Activated CD4-positive, CD25-positive, alpha-beta regulatory T cell (primary cell): ENCODE data around the gene GRIFIN.

Source experiments
- DNase-seq, 4 experiments: peaks; one replicate each; lab custom pipeline; 2025; lab: John Stamatoyannopoulos, UW

Gene GRIFIN

GRCh38 chr7:2512713-2513112 is 36.5 kb upstream of the GRIFIN start:
- no peak for DNase-seq

- DNase-seq, result no peak
Observed at GRCh38 chr7:2512179-2512661, 36.0 kb upstream of the GRIFIN start.

DNA sequence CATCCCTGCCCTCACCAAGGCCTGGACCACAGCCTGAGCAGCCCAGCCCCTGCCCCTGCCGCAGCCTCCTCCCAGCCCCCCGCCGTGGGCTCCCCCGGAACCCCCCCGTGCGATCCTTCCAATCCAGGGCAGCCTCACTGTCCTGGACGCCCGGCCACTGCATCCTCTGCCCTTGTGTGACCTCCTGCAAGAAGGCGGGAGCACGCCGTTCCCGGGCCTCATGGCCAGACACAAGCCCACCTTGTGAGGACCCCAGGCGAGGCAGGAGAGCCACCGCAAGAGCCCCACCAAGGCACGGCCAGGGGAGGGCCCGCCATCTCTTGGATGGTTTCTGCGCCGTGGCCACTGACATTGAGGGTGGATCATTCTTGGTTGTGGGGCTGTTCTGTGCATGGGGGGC is 35.6 kb upstream of the GRIFIN start:
- no peak for DNase-seq

DNA sequence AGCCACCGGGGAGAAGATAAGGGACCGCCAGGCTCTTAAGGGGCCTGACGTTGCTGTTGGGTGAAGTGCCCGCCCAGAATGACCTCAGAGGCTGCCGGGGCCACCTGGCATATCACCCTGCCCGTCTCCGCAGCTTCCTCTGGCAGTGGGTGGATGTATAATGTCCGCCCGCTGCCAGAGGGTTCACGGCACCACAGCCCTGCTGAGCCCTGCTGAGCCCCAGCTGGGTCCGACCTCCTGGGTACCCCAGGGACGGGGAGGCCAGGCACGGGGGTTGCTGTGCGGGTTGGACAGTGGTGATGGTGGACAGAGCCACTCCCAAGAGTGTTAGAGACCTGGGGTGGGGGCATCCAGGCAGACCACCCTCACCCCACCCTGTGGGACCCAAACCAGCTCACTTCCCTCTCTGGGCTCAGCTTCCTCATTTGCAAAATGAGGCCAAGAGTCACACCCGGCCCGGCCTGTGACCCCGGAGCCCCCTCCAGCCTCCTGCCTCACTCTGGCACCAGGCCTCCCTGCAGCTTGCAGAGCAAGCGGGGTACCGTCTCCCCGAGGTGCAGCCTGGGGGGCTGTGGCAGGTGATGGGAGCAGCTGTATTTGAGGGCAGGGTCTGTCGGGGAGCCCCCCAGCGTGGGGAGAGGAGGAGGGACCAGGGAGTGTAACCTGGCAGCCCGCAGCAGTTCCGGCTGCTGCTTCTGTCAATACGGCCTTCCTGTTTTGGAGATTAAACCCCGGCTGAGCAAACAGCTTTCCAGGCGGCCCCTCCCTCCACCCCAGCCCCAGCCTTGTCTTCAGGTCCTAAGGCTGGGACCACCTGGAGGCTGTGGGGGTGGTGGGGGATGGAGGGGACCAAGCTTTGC is 34.9 kb upstream of the GRIFIN start:
- DNase-seq, result peak in 3 of 4 experiments; percentile 36 to 73 (median 66)

- no peak for DNase-seq
Observed at GRCh38 chr7:2510130-2510776, 34.1 kb upstream of the GRIFIN start.

DNA sequence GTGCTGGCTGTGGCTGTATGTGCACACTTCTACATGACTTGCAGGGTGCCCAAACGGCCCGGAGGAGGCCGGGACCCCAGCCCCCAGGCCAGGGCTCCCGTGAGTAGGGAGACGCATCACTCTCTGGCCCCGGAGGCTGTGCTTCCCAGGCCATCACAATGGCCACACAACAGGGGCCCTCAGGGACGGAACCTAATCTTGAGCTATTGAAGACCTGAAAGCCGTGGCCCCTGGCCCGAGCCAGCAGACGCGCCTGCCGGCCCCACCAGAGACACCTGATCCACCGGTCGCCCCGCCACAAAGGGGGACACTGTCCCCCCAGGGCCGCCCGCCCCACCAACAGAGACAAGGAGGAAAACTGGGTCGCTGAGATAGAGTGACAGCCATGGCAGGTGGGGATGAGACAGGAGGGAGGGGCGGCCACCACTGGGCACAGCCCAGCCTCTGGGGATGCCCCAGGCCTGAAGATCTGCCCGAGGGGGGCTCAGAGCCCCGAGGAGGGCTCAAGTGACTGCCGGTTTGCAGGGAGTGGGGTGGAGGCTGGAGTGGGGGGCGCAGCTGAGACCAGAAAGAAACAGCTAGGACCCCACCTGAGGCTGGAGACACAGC is 33.2 kb upstream of the GRIFIN start:
- DNase-seq, result no peak

DNA sequence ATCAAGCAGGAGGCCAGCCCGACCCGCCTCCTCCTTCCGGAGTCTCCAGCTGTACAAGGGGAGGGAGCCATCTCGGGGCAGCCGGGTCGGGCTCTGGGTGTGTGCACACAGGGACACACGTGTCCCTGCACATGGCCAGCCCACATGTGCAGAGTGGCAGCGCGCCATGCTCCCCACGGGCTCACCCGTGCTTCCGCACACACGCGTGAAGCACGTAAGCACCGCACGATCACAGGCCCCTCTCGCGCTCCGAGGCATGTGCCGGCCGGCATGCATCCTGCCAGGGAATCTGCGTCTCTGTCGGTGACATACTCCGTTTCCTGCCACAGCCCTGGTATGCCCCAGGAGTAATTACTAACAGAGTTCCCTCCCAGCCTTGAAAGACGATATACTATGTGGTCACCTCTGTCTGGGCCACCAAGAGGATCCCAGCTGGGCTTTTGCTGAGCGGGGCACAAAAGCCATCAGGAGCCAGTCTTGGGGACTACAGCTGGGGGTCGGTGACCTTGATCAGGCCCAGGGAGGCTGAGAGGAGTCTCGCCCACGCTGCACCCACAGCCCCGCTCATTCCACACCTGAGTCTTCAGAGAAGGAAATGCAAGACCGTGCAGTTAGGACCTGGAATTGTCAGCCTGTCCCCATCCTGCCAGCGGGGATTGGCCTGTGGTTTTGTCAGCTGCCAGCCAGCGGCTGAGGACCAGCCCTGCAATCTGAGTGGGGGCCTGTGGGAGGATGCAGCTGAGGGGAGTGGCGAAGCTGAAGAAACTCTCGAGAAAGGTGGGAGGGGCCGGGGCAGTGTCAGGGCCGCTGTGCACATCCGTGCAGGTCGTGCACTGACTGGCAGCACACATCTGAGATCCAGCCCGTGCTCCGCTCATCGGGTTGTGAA is 32.4 kb upstream of the GRIFIN start:
- peak; percentile 29 to 78 (median 54) for DNase-seq

GRCh38 chr7:2507917-2508306 is 31.7 kb upstream of the GRIFIN start:
- DNase-seq, result no peak

DNA sequence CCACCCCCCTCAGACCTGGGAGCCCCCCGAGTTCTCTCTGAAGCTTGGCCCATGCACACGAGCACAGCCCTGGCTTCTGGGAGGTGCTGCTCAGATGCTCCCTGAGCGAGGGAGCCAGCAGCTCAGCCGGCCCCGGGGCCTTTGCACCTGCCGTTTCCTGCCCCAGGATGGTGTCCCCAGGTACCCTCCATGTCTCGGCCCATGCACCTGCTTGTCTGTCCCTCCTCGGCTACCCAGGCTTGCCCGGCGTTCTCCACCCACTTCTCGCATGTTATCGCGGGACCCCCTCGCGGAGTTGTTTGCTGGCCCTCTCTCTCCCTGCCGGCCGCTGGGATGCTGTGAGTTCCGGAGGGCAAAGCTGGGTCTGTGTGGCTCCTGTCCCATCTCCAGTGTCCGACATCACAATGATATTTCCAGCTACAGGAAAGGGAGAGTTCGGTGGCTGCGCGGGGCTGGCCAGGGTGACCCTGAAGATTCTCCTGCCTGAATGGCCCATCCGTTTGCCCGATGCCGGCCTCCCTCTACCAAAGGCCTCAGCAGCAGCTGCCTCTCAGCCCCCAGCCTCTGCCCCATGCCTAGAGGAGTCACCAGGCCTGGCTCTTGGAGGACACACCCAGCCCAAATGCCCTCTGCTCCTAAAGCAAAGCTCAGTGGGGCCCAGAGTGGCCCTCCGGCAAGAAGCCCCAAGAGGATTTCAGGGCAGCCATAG is 31.2 kb upstream of the GRIFIN start:
- no peak for DNase-seq

DNA sequence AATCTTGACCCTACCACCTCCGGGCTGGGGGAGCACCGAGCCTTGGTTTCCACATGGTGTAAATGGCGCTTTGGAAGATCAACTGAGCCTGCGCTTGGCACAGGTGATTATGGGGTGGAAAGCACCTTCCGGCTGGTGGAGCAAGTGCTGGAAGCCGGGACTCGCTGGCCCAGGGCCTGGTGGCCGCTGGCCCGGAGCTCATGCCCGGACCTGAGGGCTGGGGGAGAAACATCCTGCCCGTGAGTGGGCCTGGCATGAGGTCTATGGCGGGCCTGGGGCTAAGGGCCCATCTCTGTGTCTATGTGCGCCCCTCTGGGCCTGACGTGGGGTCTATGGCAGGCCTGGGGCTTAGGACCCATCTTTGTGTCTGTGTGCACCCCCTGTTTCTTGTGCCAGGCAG is 29.2 kb upstream of the GRIFIN start:
- DNase-seq, result no peak

DNA sequence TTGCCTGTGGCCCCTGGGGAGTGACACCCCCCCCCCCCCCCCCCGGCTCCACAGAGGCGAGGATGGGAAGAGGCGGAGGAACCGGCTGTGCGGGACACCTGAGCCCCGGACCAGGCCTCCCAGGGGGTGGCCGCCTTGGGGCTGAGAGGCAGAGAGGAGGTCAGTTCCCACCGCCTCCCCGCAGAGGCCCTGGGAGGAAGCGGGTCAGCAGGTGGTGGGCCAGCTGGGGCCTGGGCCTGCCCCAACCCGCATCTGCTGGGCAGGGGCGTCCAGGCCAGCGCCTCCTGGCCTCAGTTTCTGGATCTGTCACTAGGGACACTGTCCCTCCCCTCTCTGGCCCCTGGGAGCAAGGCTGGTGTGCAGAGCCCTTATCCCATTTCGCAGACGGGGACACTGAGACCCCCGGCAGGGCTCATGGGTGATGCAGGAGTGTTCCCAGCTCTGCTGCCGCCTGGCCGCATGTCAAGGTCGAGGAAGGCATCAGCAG is 28.7 kb upstream of the GRIFIN start:
- DNase-seq, result no peak

DNA sequence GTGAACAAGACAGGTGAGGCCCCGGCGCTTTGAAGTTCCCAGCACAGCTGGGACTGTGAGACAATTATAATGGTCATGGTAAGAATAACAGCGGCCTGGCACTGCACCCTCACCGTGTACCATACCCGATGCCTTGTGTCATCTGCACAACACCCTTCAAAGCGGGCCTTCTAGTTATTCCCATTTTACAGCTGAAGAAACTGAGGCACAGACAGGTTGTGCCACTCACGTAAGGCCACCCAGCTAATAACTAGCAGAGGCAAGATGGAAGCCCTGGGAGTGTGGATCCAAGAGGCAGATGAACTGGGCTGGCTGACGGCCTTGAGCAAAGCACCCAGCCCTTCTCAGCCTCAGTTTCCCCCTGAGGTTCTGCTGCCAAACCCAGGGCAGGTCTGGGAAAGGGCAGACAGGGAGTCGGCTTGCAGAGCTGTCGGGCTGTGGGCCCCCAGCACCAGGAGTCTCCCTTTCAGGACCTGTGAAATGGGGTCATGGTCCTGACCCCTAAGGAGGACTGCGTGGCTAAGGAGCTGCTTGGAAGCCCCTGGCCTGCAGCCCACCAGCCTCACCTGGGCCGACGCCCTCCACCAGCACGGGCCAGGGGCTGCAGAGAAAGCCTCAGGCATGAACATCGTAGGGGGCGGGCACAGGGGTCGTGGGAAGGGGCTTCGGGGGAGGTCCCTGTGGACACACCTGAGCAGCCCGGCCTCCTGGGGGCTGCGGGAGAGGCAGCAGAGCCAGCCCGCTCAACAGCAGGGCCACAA is 28.1 kb upstream of the GRIFIN start:
- no peak for DNase-seq

- DNase-seq, result no peak
Observed at GRCh38 chr7:2503056-2503941, 27.1 kb upstream of the GRIFIN start.

- DNase-seq, result no peak
Observed at GRCh38 chr7:2502647-2502966, 26.4 kb upstream of the GRIFIN start.

- no peak for DNase-seq
Observed at GRCh38 chr7:2501947-2502646, 25.9 kb upstream of the GRIFIN start.

DNA sequence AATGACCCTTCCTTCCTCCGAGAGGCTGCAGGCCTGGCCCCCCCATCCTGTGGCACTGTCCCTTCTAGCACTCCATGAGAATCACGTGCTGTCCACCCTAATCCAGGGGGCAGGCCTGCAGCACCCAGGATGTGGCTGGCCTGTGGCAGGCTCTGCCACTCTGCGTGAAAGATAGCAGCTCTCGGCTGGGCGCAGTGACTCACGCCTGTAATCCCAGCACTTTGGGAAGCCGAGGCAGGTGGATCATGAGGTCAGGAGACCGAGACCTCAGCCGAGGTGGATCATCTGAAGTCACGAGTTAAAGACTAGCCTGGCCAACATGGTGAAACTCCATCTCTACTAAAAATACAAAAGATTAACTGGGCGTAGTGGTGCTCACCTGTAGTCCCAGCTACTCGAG is 24.5 kb upstream of the GRIFIN start:
- DNase-seq, result no peak

DNA sequence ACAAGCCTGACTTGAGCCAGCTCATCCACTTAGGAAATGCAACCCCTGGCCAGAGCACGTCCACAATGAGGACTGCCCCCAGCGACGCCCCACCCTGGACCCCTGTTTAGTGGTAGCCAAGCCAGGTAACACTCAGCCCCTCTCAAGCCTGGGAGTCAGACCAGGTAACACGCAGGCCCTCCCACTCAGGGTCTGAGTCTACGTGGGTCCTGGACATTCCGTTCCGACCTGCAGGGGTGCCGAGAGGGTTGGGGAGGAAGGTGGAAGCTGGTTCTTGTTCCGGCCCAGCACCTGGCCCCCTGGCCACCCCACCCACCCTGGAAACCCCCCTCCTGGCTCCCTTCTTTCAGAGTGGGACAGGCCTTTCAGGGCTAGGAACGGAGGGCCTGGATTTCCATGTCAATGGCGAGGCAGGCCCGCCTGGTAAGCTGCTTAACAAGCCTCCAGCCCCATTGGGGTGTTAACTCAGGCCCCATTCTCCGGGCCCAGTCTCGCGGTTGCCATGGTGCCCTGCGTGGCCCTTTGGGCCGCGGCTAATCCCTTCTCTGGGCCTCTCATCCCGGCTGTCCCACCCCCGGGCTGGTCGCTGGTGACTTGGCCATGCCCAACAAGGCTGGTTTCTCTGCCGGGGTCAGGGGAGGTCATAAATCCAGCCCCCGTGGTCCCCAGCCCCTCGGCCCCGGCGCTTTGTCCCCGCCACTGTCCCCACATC is 23.7 kb upstream of the GRIFIN start:
- no peak for DNase-seq

DNA sequence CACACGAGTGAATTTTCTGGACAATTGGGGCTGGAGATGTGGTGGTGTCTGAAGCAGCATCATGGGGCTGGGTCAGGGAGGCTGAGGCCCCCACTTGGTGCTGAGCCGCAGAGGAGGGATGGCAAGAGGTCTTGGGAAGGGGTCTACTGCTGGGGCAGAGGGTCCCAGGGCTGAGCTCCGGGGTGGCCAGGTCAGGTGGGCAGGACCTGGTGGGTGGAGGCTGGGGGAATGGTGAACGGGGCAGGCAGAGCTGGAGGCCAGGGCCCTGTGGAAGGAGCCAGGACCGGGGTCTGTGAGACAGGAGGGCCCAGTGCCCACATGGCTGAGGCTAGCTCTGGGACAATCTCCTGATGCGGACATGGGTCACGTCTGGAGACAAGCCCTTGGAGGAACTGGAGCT is 23.0 kb upstream of the GRIFIN start:
- DNase-seq, result no peak
